Measurements from ENCODE around the gene MUSTN1. TPM values are rescaled to one million over a fixed set of nuclear protein-coding genes. Genes with fewer than 3 reads are reported as not detected.

The MUSTN1 gene
- total RNA-seq, 1 donor from 2014 or later: 2.0 TPM

- Mint-ChIP-seq H3K36me3 (ENCODE audit: unreplicated experiment) (no peaks in the 10 kb centered on the region), H3K9me3 (ENCODE audit: unreplicated experiment) (no peaks in the 10 kb centered on the region), H3K4me1 (ENCODE audit: unreplicated experiment) (no peaks in the 10 kb centered on the region), H3K4me3 (ENCODE audit: unreplicated experiment) (no peak overlapping the region), H3K27ac (ENCODE audit: unreplicated experiment) (no peak overlapping the region), H3K27me3 (ENCODE audit: unreplicated experiment) (peaks cover 26% of the 10 kb centered on the region)
- DNase-seq (ENCODE audit: extremely low spot score, unreplicated experiment): no peak
- no peak for TF ChIP-seq CTCF (IDR thresholded peaks at IDR 0.05)
These were observed 50.7 kb downstream of the MUSTN1 start for GRCh38 chr3:52784021-52784621.

- H3K9me3 Mint-ChIP-seq (ENCODE audit: unreplicated experiment): no peaks in the 10 kb centered on the region
These were observed 51.6 kb downstream of the MUSTN1 start for GRCh38 chr3:52783211-52783555.

More at GRCh38 chr3:52783211-52783555, 51.6 kb downstream of the MUSTN1 start:
- Mint-ChIP-seq H3K27me3 (ENCODE audit: unreplicated experiment) (peaks cover 26% of the 10 kb centered on the region), H3K4me1 (ENCODE audit: unreplicated experiment) (no peaks in the 10 kb centered on the region), H3K27ac (ENCODE audit: unreplicated experiment) (no peak overlapping the region), H3K36me3 (ENCODE audit: unreplicated experiment) (no peaks in the 10 kb centered on the region), H3K4me3 (ENCODE audit: unreplicated experiment) (no peak overlapping the region)
- no peak for DNase-seq (ENCODE audit: extremely low spot score, unreplicated experiment)
- no peak for TF ChIP-seq CTCF (IDR thresholded peaks at IDR 0.05)

Small RNAs within 50 kb of the gene (microRNA-seq; reads per million reads assigned to microRNA genes)
- not detected for gene MIR8064 (ENCODE audit: unreplicated experiment)

Other genes with a start within 250 kb of the MUSTN1 start
- gene PBRM1, start 149.1 kb downstream of the MUSTN1 start, total RNA-seq: 74.5 and 78.3 TPM in 2 replicates
- gene GNL3, start 149.0 kb downstream of the MUSTN1 start, total RNA-seq: 65.8 and 69.8 TPM in 2 replicates
- gene GLT8D1, start 129.2 kb downstream of the MUSTN1 start, total RNA-seq: 86.3 and 97.4 TPM in 2 replicates
- 120 and 124 TPM in 2 replicates for gene SPCS1, start 128.9 kb downstream of the MUSTN1 start, total RNA-seq
- gene NEK4, start 64.1 kb downstream of the MUSTN1 start, total RNA-seq: 17.3 and 23.1 TPM in 2 replicates
- not detected in 2 replicates for gene ITIH1, start 57.4 kb downstream of the MUSTN1 start, total RNA-seq
- gene ITIH3, start 40.2 kb downstream of the MUSTN1 start, total RNA-seq: 0.59 and 0.78 TPM in 2 replicates
- 7.1 and 7.2 TPM in 2 replicates for gene ITIH4, start 4.3 kb downstream of the MUSTN1 start, total RNA-seq
- gene STIMATE, start 62.5 kb upstream of the MUSTN1 start, total RNA-seq: 22.9 and 25.3 TPM in 2 replicates
- 7.9 and 8.0 TPM in 2 replicates for gene SFMBT1, start 211.1 kb upstream of the MUSTN1 start, total RNA-seq

Data from osteocyte (in vitro differentiated cells).